Motor neuron (in vitro differentiated cells): ENCODE measurements around the gene MEN1. TPM values are rescaled to one million over a fixed set of nuclear protein-coding genes. Genes with fewer than 3 reads are reported as not detected.

Experiments used
- ATAC-seq, 8 experiments: fragments of 200-7000 bp; cut with Tn5 transposase; replicated peaks in 6 of 8; 2 replicates each; pipeline ENCODE4 v1.8.0; 2021; ENCODE audit warnings: mild to moderate bottlenecking in 8 of 8, moderate library complexity in 8 of 8
- H3K27ac ChIP-seq, 2 donors: fragments of 250-450 bp; sonication (Bioruptor Pico); 2 replicates each; pipeline ENCODE4 v1.9.0; 2021; ENCODE audit warnings: antibody characterized with exemption in 2 of 2, mild to moderate bottlenecking in 2 of 2, moderate library complexity in 1 of 2
- H3K4me1 ChIP-seq, 2 donors: fragments of 250-450 bp; sonication (Bioruptor Pico); replicated peaks in 1 of 2; 2 replicates each; pipeline ENCODE4 v1.6.1; 2021; ENCODE audit warnings: antibody characterized with exemption in 2 of 2, mild to moderate bottlenecking in 2 of 2, moderate library complexity in 1 of 2
- H3K4me3 ChIP-seq, 5 donors: fragments of 250-450 bp; sonication (Bioruptor Pico); 2 replicates each; pipeline ENCODE4 v1.9.0; 2021; ENCODE audit warnings: antibody characterized with exemption in 5 of 5, mild to moderate bottlenecking in 5 of 5, moderate library complexity in 4 of 5
- WGBS, 10 experiments: fragments of 450-650 bp; shearing (Covaris generic); methylation state at CpG; one replicate each; pipeline ENCODE4 v1.0.0; 2022; 5-methylcytosine and 5-hydroxymethylcytosine counted together
- in situ Hi-C, 9 experiments: fragments of 400-800 bp; cut with MboI; loops; one replicate each; pipeline ENCODE4 v1.15.0; 2021; ENCODE audit warnings: low sequenced_read_pairs in 9 of 9, low pct_unique_long_range_greater_than_20kb in 2 of 9; ENCODE audit not compliant: unreplicated experiment in 9 of 9
- total RNA-seq, 8 experiments: library from RNA; unstranded; fragments of 300-600 nt; gene quantifications; 2 replicates each; pipeline versions ENCODE4 v1.2.3 to v1.2.4, GENCODE V29; 2022

The MEN1 gene
- total RNA-seq, 8 experiments from 2014 or later: 12.8 to 28.2 (median 17.3) TPM

DNA sequence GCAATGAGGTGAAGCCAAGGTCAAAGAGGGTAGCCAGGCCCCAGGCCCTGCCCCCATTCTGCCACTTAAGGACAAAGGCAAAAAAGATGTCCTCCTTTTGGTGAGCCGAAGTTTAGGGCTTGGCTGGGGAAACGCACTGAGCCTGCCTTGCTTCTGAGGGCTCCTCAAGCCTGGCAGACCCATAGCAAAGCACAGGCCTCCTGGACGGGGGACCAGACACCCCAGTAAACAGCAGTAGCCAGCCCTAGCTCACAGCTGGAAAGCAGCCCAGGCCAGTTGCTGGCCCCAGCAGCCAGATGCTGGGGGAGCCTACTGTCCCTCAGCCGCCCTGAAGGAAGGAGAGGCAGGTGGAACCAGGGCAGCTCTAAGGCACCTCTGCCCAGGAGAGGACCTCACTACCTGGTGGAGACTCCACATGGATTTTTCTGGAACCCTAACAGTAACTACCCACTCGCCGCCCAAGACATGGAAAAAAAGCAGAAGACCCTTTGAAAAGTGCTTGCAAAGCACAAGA is 46.8 kb downstream of the MEN1 start:
- in situ Hi-C loops: no loop called here
- Histone ChIP-seq H3K4me1 (peaks cover 57 to 59% of the 10 kb centered on the region in 2 donors), H3K27ac (peak overlapping the region; percentile 48 to 63), H3K4me3 (no peak overlapping the region)
- WGBS, 10 experiments: 44 to 62% (median 60%) methylated on average over 1 to 2 of the region's 6 CpGs; no CpG with 5 or more reads in 6 of the 10 experiments
- no peak for ATAC-seq

DNA sequence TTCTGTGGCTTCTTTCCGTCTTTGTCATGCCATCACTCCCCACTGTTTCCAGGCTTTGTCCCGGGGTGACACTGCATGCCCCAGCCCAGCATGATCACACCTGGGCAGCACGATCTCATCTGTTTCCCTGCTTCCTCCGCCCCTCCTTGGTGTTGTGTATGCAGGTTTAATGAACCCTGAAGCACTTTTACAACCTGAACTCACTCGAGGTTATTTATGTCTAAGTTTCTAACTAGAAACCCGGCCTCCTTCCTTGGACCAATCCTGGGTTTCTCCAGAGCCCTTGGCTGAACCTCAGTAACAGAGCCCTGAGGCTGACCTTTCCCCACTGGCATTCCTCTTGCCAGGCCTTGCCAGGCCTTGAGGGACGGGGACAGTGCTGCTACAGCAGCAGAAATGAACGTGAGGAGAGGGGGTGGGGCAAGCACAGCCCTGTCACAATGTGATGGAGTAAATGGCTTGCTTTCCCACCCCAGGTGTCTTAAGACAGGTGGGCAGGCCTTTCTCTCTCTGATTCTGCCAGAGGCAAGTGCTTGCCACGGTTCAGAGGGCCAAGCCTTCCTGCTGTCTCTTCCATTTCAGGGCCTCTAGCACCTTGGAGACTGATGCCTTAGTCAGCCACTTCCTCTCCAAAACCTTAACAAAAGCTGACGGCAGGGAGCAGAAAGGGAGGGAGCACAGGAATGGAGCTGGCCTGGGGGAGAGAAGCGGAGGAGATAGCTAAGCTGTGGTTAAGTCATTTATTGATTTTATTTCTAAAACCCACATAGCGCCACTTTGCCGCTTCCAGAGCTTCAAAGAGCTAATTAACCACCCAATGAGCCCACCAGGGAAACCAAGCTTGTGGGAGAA is 47.5 kb downstream of the MEN1 start:
- in situ Hi-C loops: no loop called here
- WGBS, 10 experiments: 0 to 100% (median 25%) methylated on average over 1 to 9 of the region's 13 CpGs
- H3K4me3 ChIP-seq: no peak overlapping the region
- H3K4me1 ChIP-seq: peaks cover 57 to 59% of the 10 kb centered on the region in 2 donors
- peak in 4 of 8 experiments; percentile 2 to 40 (median 10) for ATAC-seq
- H3K27ac ChIP-seq: peak overlapping the region; percentile 48 to 63

DNA sequence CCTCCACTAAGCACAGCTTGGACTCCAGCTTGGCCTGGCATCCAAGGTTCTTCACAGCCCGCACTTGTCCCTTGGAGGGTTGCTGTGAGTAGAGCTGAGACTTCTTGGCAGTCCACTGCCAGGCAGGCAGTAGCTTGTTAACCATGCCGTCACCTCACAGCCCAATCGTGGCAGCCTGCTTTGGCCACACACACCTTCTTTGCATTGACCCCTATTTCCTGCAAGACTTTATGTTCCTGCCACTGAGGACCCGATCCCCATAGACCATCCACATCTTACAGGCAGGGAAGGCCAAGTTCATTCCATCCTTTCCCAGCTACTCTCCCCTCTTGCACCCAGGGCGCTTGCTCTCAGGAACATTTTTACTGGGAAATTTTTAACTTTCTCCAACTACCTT is 48.1 kb downstream of the MEN1 start:
- Histone ChIP-seq H3K4me1 (peaks cover 57 to 59% of the 10 kb centered on the region in 2 donors), H3K27ac (peak overlapping the region; percentile 35 to 63), H3K4me3 (no peak overlapping the region)
- in situ Hi-C loops: no loop called here
- WGBS, 10 experiments: 0 to 70% (median 50%) methylated on average over 1 to 2 of the region's 5 CpGs; no CpG with 5 or more reads in 3 of the 10 experiments
- peak in 1 of 8 experiments; percentile 5 for ATAC-seq

DNA sequence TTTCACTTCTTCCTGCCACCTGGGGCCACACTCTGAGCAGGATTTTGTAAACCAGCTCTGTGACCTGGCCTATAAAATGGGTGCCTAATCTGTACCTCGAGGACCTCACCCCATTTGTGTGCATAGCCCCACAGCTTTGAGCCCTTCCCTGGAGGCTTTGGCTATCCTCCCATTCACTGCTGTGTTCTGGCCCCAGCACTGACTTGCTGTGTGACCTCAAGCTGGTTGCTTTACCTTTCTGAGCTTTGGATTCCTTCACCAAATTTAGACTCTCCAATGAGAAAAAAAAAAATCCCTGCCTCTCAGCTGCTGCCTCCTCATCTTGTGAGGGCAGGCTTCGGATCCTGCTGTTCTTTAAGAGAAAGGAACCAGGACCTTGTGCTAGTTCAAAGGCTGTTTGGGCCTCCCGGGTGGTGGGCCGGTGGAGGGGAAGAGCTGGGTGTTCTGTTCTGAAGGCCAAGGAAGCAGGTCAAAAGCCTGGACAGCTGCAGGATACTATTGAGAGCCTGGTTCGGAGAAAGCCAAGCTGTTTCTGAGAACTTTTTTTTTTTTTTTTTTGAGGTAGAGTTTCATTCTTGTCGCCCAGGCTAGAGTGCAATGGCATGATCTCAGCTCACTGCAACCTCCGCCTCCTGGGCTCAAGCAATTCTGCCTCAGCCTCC is 49.5 kb downstream of the MEN1 start:
- H3K4me1 ChIP-seq: peaks cover 57 to 59% of the 10 kb centered on the region in 2 donors
- in situ Hi-C loops: no loop called here
- H3K4me3 ChIP-seq: no peak overlapping the region
- H3K27ac ChIP-seq: peak overlapping the region in 1 of 2 donors; percentile 82
- ATAC-seq: peak in 1 of 8 experiments; percentile 1
- WGBS, 10 experiments: 57 to 94% (median 71%) methylated on average over 1 to 5 of the region's 7 CpGs; no CpG with 5 or more reads in 2 of the 10 experiments

DNA sequence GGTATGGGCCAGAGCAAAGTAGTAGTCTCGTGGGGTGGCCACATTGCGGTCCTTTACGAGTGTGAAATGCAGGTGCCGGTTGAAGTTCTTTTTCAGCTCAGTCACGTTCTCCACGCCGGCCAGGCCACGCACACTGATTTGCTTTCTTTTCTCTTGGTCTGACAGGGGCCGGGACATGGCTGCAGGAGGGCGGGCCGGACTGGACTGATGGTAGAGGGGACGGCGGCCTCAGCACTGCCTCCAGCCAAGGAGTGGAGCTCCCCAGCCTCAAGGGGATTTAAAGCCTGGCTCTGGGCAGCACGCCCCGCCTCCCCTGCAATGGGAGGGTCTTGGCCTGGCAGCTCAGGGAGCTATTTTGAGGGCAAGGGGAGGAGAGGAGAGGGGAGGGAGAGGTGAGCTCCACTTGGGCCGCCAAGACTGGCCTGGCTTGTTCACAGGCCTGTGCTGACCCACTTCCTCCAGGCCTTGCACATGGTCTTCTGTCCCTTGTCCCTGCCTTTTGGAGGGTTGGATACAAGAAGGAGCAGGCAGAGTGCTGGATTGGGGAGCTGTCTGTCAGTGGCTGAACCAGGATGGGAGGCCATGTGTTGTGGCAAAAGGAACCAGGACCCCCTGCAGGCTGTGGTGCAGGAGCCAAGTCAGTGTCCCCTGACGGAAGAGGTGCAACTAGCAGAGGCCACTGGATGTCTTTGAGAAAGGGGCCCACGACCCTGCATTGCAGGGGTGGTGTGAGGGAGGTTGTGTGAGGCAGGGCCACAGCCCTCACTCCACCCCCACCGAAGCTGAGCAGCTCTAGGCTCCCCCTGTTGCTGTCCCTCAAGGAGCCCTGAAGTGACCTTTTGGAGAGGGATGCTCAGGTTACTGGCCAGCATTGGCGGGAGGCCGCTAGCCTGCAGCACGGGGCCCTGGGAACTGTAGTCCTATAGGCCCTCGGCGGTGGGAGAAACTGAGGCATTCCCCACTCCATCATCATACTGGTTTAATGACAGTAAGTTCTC is 50.3 kb downstream of the MEN1 start, which contains the start of gene PYGM:
Gene PYGM (minus strand): TSS at position 253 of the 998 bp plus-strand sequence. CDS start 76 bp downstream, at position 177.
- no peak within 1 kb of the TSS for H3K4me3 ChIP-seq
- H3K4me1 ChIP-seq: peaks cover 54 to 59% of the 10 kb centered on the region in 2 donors
- peak; percentile 10 to 85 (median 76) for ATAC-seq
- 23 to 51% methylated on average over 5 to 6 of the region's 24 CpGs; no CpG with 5 or more reads in 8 of the 10 experiments for WGBS, 10 experiments
- H3K27ac ChIP-seq: peak within 1 kb of the TSS; percentile 11 to 82
- in situ Hi-C loops: no loop called here

DNA sequence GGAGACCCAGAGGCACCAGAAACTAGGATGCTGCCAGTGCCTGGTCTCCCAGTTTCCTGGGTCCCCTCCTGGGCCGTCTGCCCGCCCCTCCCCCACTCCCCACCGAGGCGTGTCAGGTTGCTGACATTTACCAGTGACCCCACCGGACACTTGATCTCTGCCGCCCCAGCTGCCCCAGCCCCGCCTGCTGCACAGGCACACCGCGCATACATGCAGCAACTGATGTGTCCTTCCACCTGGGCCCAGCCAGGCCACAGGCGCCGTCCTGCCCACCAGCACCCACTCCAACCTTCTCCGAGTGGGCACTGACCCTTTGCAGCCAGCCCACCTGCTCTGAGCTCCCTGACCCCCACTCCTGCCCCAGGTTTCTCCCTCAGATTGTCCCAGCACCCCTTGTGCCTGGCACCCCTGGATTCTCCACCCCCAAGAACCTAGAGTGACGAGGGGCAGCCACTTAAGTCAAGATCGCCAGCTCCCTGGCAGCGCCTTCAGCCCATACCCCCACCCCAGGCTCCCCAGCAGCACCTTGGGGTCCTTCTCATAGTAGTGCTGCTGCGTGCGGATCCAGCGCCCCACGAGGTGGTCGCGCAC is 51.1 kb downstream of the MEN1 start:
- 80% methylated on average over 3 of the region's 21 CpGs; no CpG with 5 or more reads in 9 of the 10 experiments for WGBS, 10 experiments
- in situ Hi-C loops: no loop called here
- peak in 3 of 8 experiments; percentile 0 to 12 (median 1) for ATAC-seq
- peak overlapping the region in 1 of 2 donors; percentile 82 for H3K27ac ChIP-seq
- peaks cover 46 to 51% of the 10 kb centered on the region in 2 donors for H3K4me1 ChIP-seq
- H3K4me3 ChIP-seq: no peak overlapping the region

DNA sequence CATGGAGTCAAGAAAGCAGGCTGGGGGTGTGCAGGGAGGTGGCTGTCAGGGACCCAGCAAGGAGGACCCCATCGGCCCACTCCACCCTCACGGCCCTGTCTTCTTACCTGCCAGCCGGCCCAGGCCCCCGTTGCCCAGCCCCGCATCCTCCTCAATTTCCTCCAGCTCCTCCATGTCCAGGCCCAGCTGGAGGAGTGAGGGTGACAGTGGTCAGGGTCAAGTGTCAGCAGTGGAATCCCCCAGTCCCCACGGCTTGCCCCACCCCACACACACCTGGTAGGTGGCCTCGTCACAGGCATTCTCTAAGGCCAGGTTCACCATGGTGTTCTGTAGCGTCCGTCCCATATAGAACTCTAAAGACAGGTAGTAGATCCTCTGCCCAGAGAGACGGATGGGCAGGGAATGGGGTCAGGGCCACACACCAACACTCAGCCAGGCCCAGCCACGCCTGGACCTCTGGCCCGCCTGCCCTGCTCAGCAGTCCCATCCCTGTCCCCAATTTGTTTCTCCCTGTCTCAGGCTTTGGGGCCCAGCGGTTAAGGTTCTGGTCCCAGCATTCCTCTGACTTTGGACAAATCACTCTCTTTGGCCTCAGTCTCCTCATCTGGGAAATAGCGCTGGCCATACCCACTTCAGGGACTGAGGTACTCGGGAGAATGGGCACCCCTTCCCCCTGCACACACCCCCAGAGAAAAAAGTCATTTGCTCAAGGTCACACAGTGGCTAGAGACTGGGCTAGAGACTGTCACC is 51.8 kb downstream of the MEN1 start:
- WGBS, 10 experiments: 80 to 100% (median 100%) methylated on average over 1 to 2 of the region's 15 CpGs; no CpG with 5 or more reads in 7 of the 10 experiments
- no peak for ATAC-seq
- in situ Hi-C loops: no loop called here
- no peak overlapping the region for H3K4me3 ChIP-seq
- no peak overlapping the region for H3K27ac ChIP-seq
- peaks cover 39 to 44% of the 10 kb centered on the region in 2 donors for H3K4me1 ChIP-seq

DNA sequence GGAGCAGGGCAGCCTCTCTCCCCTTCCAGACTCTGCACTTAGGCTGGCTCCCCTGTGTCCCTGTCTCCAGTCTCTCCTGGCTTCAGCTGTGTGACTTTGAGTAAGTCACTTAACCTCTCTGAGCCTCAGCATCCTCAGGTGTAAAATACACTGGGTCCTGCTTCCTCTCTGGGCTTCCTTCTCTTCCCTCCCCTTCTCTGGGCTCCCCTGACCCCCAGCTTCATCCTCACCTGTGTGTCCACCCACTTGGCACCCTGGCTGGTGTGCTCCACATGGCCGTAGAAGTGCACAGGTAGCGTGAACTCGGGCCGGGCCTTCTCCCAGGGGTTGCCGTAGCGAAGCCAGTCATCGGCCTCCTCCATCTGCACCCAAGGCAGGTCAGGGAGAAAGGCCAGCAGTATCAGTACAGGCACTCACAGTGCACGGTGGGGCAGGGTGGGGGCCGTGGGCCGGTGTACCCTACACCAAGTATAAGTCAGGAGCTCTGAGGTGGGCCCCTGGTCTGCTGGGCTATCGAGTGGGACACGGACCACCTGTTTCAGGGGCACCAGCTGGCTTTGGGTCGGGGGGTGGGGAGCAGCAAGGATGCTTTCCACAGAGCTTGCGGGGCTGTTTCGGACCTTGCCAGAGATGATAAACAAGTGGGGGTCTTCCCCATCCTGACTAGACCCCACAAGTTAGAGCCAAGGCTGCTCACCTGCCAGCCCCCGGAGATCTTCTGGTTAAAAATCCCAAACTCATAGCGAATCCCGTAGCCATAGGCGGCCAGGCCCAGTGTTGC is 52.6 kb downstream of the MEN1 start:
- in situ Hi-C loops: no loop called here
- Histone ChIP-seq H3K27ac (no peak overlapping the region), H3K4me3 (no peak overlapping the region), H3K4me1 (peaks cover 35 to 41% of the 10 kb centered on the region in 2 donors)
- WGBS, 10 experiments: 80 to 87% methylated on average over 1 to 7 of the region's 19 CpGs; no CpG with 5 or more reads in 8 of the 10 experiments
- no peak for ATAC-seq

DNA sequence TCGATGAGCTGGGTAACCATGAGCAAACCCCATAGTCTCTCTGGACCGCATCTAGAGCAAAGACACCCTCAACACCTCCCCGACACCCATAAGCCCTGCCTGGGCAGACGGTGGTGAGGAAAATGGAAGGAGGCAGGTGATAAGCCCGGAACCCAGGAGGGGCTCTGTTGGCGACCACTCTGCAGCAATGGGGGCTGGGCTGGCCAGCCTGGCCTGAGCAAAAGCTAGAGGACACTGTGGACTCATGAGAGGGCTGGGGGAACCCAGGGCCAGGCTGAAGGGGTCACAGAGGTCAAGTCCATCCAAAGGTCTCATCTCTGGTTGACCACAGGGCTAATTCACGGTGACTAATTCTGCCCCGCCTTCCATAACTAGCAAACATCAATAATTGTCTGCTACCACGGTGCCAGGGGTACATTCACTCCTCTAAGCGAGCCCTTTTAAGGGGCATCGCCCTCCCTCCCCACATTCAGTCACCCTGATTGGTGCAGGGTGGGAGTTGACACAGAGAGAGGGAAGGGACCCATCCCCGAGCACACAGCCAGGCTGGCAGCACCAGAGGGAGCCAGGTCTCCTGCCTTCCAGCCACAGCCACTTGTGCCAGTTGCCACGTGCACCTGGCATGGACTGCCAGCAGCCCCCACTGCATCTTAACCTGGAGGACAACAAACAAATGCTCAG is 54.5 kb downstream of the MEN1 start:
- 33 to 80% (median 63%) methylated on average over 1 to 4 of the region's 13 CpGs; no CpG with 5 or more reads in 4 of the 10 experiments for WGBS, 10 experiments
- in situ Hi-C loops: no loop called here
- Histone ChIP-seq H3K4me3 (no peak overlapping the region), H3K27ac (no peak overlapping the region), H3K4me1 (peaks cover 30 to 34% of the 10 kb centered on the region in 2 donors)
- no peak for ATAC-seq

DNA sequence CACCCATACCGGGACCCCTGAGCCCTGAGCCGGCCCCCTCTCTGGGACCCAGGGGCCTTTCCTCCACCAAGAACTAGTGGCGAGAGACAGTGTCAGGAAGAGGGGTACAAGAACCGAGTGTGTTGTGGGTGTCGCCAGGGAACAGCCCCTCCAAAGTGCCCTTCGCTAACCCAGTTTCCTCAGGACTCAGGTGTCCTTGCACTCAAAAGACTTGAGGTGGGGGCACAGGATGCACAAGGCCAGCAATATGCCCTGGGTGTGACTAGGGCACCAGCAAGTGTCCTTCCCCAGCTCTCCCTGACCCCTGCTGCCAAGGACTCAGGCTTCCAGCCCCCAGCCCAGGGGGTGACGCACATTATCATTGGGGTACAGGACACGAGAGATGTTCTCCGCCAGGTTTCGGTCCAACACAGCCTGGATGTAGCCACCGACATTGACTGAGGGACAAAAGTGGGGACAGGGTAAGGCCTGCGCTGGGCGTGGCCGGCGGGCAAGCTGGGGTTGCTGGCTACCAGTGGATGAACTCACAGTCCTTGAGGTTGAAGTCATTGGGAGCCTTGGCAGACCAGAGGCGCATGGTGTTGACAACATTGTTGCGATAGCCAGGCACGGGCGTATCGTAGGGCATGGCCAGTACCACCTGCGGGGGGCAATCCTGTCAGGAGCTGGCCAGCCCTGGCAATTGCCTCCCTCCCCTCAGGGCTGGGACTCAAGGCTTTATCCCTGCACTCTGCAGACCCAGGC is 55.3 kb downstream of the MEN1 start:
- ATAC-seq: no peak
- WGBS, 10 experiments: 87 to 100% (median 93%) methylated on average over 1 to 9 of the region's 21 CpGs; no CpG with 5 or more reads in 6 of the 10 experiments

More for the DNA sequence above, 55.3 kb downstream of the MEN1 start:
- no peak overlapping the region for H3K27ac ChIP-seq
- H3K4me1 ChIP-seq: peaks cover 23 to 27% of the 10 kb centered on the region in 2 donors
- H3K4me3 ChIP-seq: no peak overlapping the region
- in situ Hi-C loops: no loop called here
